Endothelial cell of umbilical vein (primary cell): ENCODE measurements around the gene CNEP1R1. TPM values are rescaled to one million over a fixed set of nuclear protein-coding genes. Genes with fewer than 3 reads are reported as not detected.

ENCODE experiments used
- BruUV-seq: library from RNA; stranded (reverse); fragments of 400-500 nt; replicated peaks from 2 replicates; lab custom pipeline; 2021; lab: Mats Ljungman, UMichigan
- CTCF ChIA-PET: fragments of 300-600, 350-600 bp; sonication (Branson Sonifier 250); formaldehyde crosslinking; loops from one replicate; lab custom pipeline; 2021; ENCODE audit warnings: antibody characterized with exemption, inconsistent platforms; lab: Charles Lee
- POLR2A ChIA-PET: fragments of 300-600, 350-600 bp; sonication (Branson Sonifier 250); formaldehyde crosslinking; loops from one replicate; lab custom pipeline; 2021; ENCODE audit warnings: antibody characterized with exemption, inconsistent platforms; lab: Charles Lee
- DNase-seq: peaks from one replicate; pipeline ENCODE4 v3.0.0-alpha.2; 2011; ENCODE audit warnings: low read depth, low spot score
- FAIRE-seq: peaks from 2 replicates; lab custom pipeline; 2011; peaks lifted over from hg19 to GRCh38; lab: Jason Lieb, UNC
- H2AFZ ChIP-seq: 2 replicates; pipeline ENCODE4 v1.6.0; 2012; ENCODE audit warnings: low read depth, low read length, control low read depth, inconsistent platforms
- H3K27ac ChIP-seq: 2 replicates; pipeline ENCODE4 v1.5.1; 2011; ENCODE audit warnings: low read depth, mild to moderate bottlenecking, control low read depth, low read length, moderate library complexity; ENCODE audit not compliant: insufficient read depth
- H3K27me3 ChIP-seq, 2 experiments: 2 replicates each; pipeline versions ENCODE4 v1.6.0 to v1.6.1; 2011; ENCODE audit warnings: low read length in 2 of 2, mixed read lengths in 1 of 2; ENCODE audit not compliant: control insufficient read depth in 2 of 2, insufficient read depth in 2 of 2
- H3K36me3 ChIP-seq, 2 experiments: 2 replicates in 1 of 2; 3 replicates in 1 of 2; pipeline ENCODE4 v1.5.1; 2011; ENCODE audit warnings: low read length in 2 of 2, mild to moderate bottlenecking in 1 of 2, moderate library complexity in 1 of 2; ENCODE audit not compliant: control insufficient read depth in 2 of 2, insufficient read depth in 2 of 2; ENCODE audit errors: extremely low read depth in 1 of 2
- H3K4me1 ChIP-seq: 3 replicates; pipeline ENCODE4 v1.5.1; 2011; ENCODE audit warnings: mild to moderate bottlenecking, low read length; ENCODE audit not compliant: control insufficient read depth, insufficient read depth; ENCODE audit errors: extremely low read depth
- H3K4me2 ChIP-seq: 2 replicates; pipeline ENCODE4 v1.6.1; 2011; ENCODE audit warnings: low read length, control low read depth, mixed read lengths; ENCODE audit not compliant: insufficient read depth
- H3K4me3 ChIP-seq, 3 experiments: fragments of 200-600 bp in 1 of 3; sonication (generic), shearing (Covaris generic) in 1 of 3; replicated peaks in 1 of 3; 2 replicates each; pipeline ENCODE4 v1.5.1; 2011 to 2016; ENCODE audit warnings: control low read depth in 3 of 3, low read length in 3 of 3, mild to moderate bottlenecking in 2 of 3, inconsistent platforms in 1 of 3, low read depth in 1 of 3, moderate library complexity in 1 of 3; ENCODE audit not compliant: insufficient read depth in 1 of 3
- H3K79me2 ChIP-seq: 2 replicates; pipeline ENCODE4 v1.6.0; 2012; ENCODE audit warnings: low read length, inconsistent platforms; ENCODE audit not compliant: control insufficient read depth, insufficient read depth
- H3K9ac ChIP-seq: replicated peaks from 2 replicates; pipeline ENCODE3; 2011; ENCODE audit warnings: low read length, control low read depth; ENCODE audit not compliant: insufficient read depth; ENCODE audit errors: extremely low read depth
- H3K9me1 ChIP-seq: replicated peaks from 3 replicates; pipeline ENCODE4 v1.6.0; 2011; ENCODE audit warnings: mild to moderate bottlenecking, low read length; ENCODE audit not compliant: control insufficient read depth, insufficient read depth; ENCODE audit errors: extremely low read depth
- H3K9me3 ChIP-seq: replicated peaks from 2 replicates; pipeline ENCODE4 v1.5.1; 2012; ENCODE audit warnings: low read length, inconsistent platforms; ENCODE audit not compliant: control insufficient read depth, insufficient read depth
- H4K20me1 ChIP-seq: replicated peaks from 2 replicates; pipeline ENCODE3; 2011; ENCODE audit warnings: mild to moderate bottlenecking, low read length; ENCODE audit not compliant: control insufficient read depth, insufficient read depth; ENCODE audit errors: extremely low read depth
- CTCF ChIP-seq, 2 donors: IDR thresholded peaks; 1 replicate in 1 of 2; 2 replicates in 1 of 2; pipeline ENCODE4 v1.5.1; 2011; ENCODE audit warnings: low read length in 2 of 2, mild to moderate bottlenecking in 2 of 2, moderate library complexity in 2 of 2, control low read depth in 1 of 2, inconsistent platforms in 1 of 2, low read depth in 1 of 2; ENCODE audit not compliant: insufficient read depth in 1 of 2; ENCODE audit errors: extremely low read depth in 1 of 2
- EZH2 ChIP-seq: IDR thresholded peaks from 2 replicates; pipeline ENCODE4 v1.6.1; 2012; ENCODE audit warnings: borderline replicate concordance, low read depth, mild to moderate bottlenecking, moderate library complexity, low read length, inconsistent platforms; ENCODE audit not compliant: severe bottlenecking
- FOS ChIP-seq: IDR thresholded peaks from 2 replicates; pipeline ENCODE4 v1.6.1; 2011; ENCODE audit warnings: mild to moderate bottlenecking, low read length, moderate library complexity, borderline replicate concordance; ENCODE audit not compliant: insufficient read depth
- GATA2 ChIP-seq: IDR thresholded peaks from 2 replicates; pipeline ENCODE4 v1.7.0; 2011; ENCODE audit warnings: low read depth, mild to moderate bottlenecking, moderate library complexity, mixed read lengths, low read length; ENCODE audit not compliant: insufficient read length, insufficient read depth
- JUN ChIP-seq: IDR thresholded peaks from 2 replicates; pipeline ENCODE4 v1.6.1; 2011; ENCODE audit warnings: borderline replicate concordance, low read depth; ENCODE audit not compliant: insufficient read length, insufficient read depth
- MYC ChIP-seq: IDR thresholded peaks from one replicate; pipeline ENCODE4 v1.6.1; 2011; ENCODE audit warnings: mild to moderate bottlenecking, low read depth, low read length
- POLR2A ChIP-seq: IDR thresholded peaks from 2 replicates; pipeline ENCODE4 v1.6.1; 2012; ENCODE audit warnings: low read depth, mild to moderate bottlenecking, control low read depth, low read length
- POLR2AphosphoS5 ChIP-seq: IDR thresholded peaks from 2 replicates; pipeline ENCODE4 v1.6.1; 2012; ENCODE audit warnings: low read depth, mild to moderate bottlenecking, control low read depth, low read length, moderate library complexity; ENCODE audit not compliant: insufficient read depth
- dilution Hi-C: fragments of 300-500 bp; cut with MboI; formaldehyde crosslinking; loops from one replicate; pipeline ENCODE4 v1.15.0; 2019; ENCODE audit warnings: low sequenced_read_pairs; ENCODE audit not compliant: extremely low pct_ligation_motif_present
- intact Hi-C: fragments of 100-400 bp; cut with micrococcal nuclease; formaldehyde crosslinking; loops from one replicate; pipeline ENCODE4 v1.10.0; 2022
- polyA plus RNA-seq, 4 experiments: library from polyadenylated mRNA; depleted of rRNA in 3 of 4; stranded (reverse) in 3 of 4; unstranded in 1 of 4; fragments of >200 nt; gene quantifications; 2 replicates each; pipeline versions ENCODE4 v1.2.1 to v1.2.3, GENCODE V29; 2011 to 2012; ENCODE audit warnings: missing spikeins in 1 of 4
- total RNA-seq: library from RNA; stranded (reverse); gene quantifications from 2 replicates; pipeline ENCODE4 v1.2.3, GENCODE V29; 2021
- TF ChIP-seq, protein P1 (sequence below): IDR thresholded peaks from 2 replicates; pipeline ENCODE4 v1.6.1; 2011; ENCODE audit not compliant: insufficient read depth, insufficient read length

CNEP1R1 gene
- total and polyA plus RNA-seq, 2 donors (not counting 3 experiments of a cell fraction or from before 2014, with no cell fraction given): 15.3 to 23.2 TPM

DNA sequence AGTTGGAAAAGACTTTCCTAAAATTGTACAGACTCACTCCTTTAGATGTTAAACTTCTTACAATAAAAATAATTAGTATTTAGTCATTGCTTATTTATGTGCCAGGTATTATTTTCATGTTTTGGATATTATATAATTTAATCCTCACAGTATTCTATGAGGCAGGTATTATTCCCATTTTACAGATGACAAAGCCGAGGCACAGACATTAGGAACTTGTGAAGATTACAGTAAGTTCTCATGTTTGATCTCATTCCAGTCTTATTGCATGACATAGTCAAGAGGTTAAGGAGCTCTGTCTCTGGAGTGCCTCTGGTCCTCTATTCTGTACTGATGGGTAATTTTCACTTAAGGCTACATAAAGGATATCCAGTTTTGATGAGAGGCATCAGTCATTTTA, 44.0 kb downstream of the CNEP1R1 start:
- intact Hi-C loops: loop anchor here (5.0 kb wide), 2 partner anchors 298 to 478 kb away; partner anchors contain the start of genes BRD7 and NKD1
- CTCF ChIA-PET: interaction anchor here (1.1 to 7.3 kb wide), 7 partner anchors 9 to 737 kb away, joined by 3 to 193 read pairs (median 16); partner anchors contain the start of gene CNEP1R1
- H3K27me3 ChIP-seq: no peaks in the 10 kb centered on the region
- H4K20me1 ChIP-seq: no peaks in the 10 kb centered on the region
- TF ChIP-seq CTCF (IDR thresholded peaks at IDR 0.05; ENCODE audit: extremely low read depth in 1 of 2, insufficient read depth in 1 of 2, low read depth in 1 of 2, low read length in 2 of 2) (no peak), JUN (no peak), GATA2 (no peak), EZH2 (no peak), FOS (no peak), POLR2A (no peak), POLR2AphosphoS5 (no peak), MYC (no peak)
- TF ChIP-seq, protein P1, sequence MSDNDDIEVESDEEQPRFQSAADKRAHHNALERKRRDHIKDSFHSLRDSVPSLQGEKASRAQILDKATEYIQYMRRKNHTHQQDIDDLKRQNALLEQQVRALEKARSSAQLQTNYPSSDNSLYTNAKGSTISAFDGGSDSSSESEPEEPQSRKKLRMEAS: no peak
- FAIRE-seq: no peak
- H3K9me1 ChIP-seq: no peaks in the 10 kb centered on the region
- H3K4me2 ChIP-seq: no peak overlapping the region
- peaks cover 41% of the 10 kb centered on the region for H3K79me2 ChIP-seq
- no peak overlapping the region for H3K4me3 ChIP-seq
- peaks cover 27% of the 10 kb centered on the region for H3K4me1 ChIP-seq
- no TSS peak for BruUV-seq
- H3K9ac ChIP-seq: no peak overlapping the region
- no peak for DNase-seq
- H2AFZ ChIP-seq: no peak overlapping the region
- H3K27ac ChIP-seq: no peak overlapping the region
- dilution Hi-C loops: no loop called here
- peaks cover 0 to 9% of the 10 kb centered on the region in 2 experiments for H3K36me3 ChIP-seq
- H3K9me3 ChIP-seq: no peaks in the 10 kb centered on the region
- POLR2A ChIA-PET: no interaction called here
